ENCODE measurements around the gene KRTCAP3. TPM values are rescaled to one million over a fixed set of nuclear protein-coding genes. Genes with fewer than 3 reads are reported as not detected.

The KRTCAP3 gene
- total RNA-seq, 1 donor from 2014 or later, result not detected

DNA sequence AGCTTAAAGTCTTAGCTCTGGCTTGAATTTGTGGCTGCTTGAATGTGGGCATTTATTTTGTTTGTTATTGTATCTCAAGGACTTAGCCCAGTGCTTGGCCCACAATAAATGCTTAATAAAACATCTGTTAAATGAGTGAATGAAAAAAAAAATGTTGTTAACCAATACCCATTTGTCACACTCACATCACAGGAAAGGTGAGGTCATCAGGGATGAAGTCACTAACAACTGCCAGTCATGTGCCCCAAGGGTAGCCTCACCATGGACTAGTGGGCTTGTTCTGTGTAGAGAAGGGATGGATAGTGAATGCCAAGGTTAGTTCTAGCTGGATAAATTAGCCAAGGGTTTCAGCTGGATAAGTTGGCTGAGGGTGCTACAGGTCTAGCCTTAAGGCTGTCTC, 10.8 kb upstream of the KRTCAP3 start:
- DNase-seq (no peak), ATAC-seq (no peak)
- intact Hi-C loops (cut with micrococcal nuclease), result no loop called here

DNA sequence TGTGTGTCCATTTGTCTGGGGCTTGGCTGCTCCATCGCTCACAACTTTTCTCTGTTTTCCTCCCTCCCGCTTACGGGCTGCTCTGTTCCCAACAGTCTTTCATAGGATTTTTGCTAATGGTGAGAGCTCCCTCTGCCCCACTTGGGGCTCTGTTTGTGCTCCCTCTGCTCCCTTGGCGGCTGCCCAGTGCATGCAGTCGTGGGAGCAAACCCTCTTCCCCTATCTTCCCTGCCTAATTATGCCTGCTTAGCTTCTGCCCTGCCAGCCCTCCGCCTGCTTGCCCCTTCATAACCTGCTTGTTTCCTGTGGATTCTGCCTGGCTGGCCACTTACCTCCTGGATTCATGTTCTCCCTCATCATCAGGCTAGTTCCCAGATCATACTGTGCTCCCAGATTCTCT, 6.6 kb upstream of the KRTCAP3 start:
- intact Hi-C loops (cut with micrococcal nuclease), result no loop called here
- ATAC-seq, result no peak
- DNase-seq, result no peak

DNA sequence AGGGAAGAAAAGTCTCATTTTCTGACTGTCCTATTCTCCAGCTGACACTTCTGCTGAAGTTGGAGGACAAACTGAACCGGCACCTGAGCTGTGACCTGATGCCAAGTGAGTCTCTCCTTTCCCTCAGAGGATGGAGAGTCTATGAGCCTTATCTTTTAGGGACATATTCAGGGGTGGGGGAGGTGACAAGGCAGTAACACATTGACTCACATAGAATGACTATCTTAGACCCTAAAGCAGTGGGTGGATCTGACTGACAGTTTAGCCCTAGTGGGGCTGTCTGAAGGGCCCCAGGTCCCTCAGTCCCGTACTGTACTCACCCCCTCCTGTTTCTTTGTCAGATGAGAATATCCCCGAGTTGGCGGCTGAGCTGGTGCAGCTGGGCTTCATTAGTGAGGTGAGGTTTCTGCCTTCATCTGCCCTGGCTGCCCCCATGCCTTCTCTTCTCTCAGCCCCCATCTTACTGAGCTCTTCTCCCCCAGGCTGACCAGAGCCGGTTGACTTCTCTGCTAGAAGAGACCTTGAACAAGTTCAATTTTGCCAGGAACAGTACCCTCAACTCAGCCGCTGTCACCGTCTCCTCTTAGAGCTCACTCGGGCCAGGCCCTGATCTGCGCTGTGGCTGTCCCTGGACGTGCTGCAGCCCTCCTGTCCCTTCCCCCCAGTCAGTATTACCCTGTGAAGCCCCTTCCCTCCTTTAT, 805 bp upstream of the KRTCAP3 start:
- intact Hi-C loops (cut with micrococcal nuclease), result no loop called here
- peak; percentile 13 for ATAC-seq
- DNase-seq, result no peak

DNA sequence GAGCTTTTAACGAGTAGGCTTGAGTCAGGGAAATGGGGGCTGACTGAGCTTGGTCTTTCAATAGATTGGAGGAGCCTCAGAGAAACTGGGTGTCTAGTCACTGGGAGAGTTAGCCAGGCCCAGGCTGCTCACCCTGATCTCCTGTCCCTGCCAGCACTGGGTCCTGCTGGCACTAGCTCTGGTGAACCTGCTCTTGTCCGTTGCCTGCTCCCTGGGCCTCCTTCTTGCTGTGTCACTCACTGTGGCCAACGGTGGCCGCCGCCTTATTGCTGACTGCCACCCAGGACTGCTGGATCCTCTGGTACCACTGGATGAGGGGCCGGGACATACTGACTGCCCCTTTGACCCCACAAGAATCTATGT, 720 bp downstream of the KRTCAP3 start:
- ATAC-seq (peak; percentile 28), DNase-seq (no peak)
- intact Hi-C loops (cut with micrococcal nuclease), result no loop called here

DNA sequence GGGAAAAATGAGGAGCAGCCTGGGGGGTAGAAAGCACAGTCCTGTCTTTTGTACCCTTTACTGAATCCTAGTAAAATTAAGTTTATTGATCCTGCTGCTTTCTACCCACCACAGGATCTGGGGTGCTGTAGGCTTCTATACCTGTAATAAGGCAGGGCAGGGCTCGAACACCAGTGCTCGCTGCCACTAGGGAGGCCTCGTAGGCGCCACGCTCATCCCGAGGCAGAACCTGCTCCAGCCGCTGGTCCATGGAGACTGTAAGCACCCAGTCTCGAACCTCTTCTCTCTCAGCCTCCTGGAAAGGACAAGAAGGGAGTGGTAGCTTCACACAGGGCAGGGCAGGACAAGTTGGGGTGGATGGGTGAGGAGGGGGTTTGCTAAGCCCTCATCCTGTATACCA, 3.0 kb downstream of the KRTCAP3 start:
- intact Hi-C loops (cut with micrococcal nuclease), result no loop called here
- ATAC-seq (no peak), DNase-seq (no peak)

DNA sequence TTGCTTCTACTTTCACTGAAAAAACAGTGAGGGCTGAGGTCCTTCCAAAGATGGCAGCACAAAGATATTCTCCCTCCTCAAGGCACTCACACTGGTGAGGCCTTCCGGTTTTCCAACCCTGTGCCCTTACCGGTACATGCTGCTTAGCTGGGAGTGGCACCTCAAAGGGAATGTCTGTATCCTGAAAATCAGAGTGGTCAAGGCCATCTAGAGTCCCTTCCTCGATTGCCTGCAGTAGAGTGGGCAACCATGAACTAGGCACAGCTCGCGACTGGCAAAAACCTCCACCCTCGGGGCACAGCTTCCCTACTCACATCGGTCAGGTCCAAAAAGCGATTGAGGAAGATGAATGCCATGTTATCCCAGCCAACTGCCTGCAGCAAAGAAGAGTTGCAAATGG, 3.4 kb downstream of the KRTCAP3 start:
- DNase-seq, result no peak
- no peak for ATAC-seq
- intact Hi-C loops (cut with micrococcal nuclease), result no loop called here

DNA sequence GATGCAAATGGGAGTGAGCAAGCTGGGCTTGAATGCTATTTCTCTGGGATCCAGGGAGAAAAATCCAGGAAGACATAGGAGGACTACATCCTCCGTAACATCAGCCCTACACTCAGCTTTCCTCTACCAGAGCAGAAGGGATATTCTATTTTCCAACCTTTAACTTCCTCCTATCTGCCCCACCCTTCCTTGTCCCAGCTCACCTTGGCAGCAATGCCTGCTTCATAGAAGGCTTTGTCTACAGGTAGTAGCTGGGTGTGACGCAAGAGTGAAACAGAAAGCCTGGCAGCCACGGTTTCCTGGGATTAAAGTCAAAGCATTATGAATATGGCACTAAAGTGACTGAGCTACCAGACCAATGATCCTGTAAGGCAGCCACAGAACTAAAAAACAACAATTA, 3.9 kb downstream of the KRTCAP3 start:
- DNase-seq (no peak), ATAC-seq (no peak)
- intact Hi-C loops (cut with micrococcal nuclease), result no loop called here

DNA sequence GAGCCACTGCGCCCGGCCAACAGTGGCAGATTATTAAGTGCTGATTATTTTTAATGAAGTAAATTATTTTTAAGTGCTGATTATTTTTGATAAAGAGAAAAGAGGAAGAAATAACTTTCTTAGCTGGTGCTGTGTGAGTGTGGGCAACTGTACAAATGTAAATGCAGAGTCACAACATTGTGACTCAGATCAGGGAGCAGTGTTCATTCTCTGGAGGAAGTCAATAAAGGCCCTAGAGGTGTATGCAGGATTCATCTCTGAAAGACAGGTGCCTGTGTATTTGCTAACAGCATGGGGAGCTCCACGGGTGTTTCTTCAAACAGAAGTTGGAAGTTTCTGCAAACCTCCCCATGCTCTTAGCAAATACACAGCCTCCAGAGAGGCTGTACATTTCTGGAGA, 6.2 kb downstream of the KRTCAP3 start:
- DNase-seq (no peak), ATAC-seq (no peak)
- intact Hi-C loops (cut with micrococcal nuclease), result no loop called here

DNA sequence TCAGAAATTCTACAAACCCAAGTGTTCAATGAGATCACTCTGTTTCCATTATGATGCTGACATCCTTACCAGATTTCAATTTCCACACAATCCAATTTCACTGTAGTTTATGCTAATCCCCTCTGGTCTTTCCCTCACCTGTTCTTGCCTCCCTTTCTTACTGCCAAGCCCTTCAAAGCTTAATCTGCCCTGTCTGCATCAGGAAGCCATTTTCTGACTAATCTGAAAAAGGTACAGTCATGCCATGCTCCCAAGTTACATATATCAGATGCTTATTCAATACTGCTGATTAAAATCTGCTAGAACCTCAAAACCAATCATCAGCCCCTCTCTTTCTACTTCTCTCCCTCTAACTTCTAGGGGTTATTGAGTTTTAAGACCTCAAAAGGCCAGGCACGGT, 8.9 kb downstream of the KRTCAP3 start:
- no peak for DNase-seq
- ATAC-seq, result no peak
- intact Hi-C loops (cut with micrococcal nuclease), result no loop called here

DNA sequence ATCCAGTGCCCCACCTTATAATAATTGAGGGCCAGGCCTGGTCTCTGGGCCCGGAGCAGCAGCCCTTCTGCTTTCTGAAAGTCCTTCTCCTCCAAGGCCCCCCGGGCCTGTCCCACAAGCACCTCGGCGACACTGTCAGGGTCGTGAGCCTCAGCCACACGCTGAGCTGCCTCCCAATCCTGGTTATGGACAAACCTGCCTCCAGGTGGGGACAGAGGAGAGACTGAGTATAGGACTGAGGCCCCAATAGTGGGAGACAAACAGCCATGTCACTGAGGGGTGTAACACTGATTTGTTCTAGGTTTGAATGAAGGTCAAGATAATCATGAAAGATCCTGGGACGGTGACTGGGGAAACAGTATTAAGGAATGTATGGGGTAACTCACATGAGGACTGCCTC, 11.8 kb downstream of the KRTCAP3 start:
- ATAC-seq (no peak), DNase-seq (no peak)
- intact Hi-C loops (cut with micrococcal nuclease), result no loop called here

DNA sequence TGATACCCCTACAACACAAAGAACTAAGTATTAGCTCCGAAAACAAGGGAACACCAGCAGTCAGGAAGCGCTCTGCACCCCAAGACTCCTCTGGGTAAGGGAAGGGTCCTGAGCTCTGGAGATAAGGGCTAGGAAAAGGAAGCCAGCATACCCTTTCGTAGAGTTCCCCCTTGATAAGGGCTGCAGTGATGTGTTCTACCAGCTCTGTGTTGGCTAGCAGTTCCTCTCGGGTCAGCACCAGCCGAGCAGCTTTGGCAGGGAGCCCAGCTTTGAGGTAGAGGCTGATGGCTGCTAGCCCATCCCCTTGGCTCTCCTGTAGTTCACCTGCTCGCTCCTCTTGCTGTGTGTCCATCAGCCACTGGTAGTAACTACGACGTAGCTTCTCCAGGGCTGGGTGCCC, 18.9 kb downstream of the KRTCAP3 start:
- intact Hi-C loops (cut with micrococcal nuclease), result no loop called here
- DNase-seq (peak; percentile 74), ATAC-seq (peak; percentile 90)

DNA sequence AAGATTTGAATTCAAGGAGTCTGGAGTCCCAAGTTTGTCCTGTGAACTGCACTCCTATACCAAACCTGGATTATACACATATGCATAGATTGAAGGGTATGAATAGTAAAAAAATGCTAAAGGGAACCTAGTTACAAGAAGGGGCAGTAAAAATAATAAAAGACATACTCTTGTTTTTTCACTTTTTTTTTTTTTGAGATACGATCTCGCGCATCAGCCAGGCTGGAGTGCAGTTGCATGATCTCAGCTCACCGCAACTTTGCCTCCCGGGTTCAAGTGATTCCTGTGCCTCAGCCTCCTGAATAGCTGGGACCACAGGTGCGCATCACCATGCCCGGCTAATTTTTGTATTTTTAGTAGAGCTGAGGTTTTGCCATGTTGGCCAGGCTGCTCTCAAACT, 22.3 kb downstream of the KRTCAP3 start:
- no peak for ATAC-seq
- intact Hi-C loops (cut with micrococcal nuclease), result no loop called here
- no peak for DNase-seq

DNA sequence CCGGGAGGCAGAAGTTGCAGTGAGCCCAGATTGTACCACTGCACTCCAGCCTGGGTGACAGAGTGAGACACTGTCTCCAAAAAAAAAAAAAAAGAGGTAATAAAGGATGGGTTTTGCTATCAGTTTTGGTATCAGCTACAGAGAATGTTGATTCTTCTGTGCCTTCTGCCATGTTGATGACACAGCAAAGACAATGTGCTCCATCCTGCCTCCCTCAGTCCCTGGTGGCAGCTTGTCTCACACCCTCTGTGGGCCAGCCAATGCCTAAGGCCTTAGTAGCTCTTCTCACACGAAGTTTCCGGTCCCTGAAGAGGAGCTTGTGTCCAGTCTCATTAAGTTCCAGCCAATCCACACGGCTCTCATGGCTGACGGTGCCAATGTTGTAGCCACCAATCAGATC, 29.8 kb downstream of the KRTCAP3 start:
- intact Hi-C loops (cut with micrococcal nuclease), result no loop called here
- ATAC-seq (no peak), DNase-seq (no peak)

DNA sequence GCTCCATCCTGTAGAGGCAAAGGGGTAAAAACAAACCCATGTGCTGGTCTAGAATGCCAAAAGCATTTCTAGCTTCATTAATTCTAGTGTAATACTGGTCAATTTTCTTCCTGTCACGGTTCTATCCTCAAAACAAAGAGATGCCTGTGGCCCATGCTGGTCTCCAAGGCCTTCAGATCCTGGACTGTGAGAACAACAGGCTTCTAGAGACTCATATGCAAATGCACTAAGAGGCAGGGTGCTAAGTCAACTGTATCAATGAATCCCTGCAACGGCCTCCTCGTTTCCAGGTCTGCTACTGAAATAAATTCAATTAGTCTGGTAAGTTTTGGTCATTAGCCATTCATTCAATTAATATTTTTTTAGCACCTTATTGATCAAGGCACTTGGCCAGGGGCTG, 43.3 kb downstream of the KRTCAP3 start:
- intact Hi-C loops (cut with micrococcal nuclease), result no loop called here
- ATAC-seq (no peak), DNase-seq (no peak)

DNA sequence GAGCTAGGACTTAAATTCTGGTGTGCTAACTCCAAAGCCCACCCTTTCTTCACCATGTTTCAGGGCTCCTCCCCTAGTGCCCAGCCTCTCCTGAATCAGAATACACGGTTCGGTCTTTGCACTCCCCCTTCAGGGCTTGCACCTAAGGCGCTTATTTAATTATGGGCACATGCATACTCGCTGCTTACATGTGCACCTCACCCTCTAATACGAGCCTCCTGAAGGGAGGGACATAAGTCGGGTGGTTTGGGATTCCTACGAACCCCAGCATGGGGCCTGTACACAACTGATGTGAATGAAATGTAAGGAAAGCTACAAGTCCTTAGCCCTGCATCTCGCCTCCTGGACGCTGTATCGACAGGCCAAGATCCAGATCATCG, 46.9 kb downstream of the KRTCAP3 start:
- ATAC-seq, result peak; percentile 31
- no peak for DNase-seq
- intact Hi-C loops (cut with micrococcal nuclease), result no loop called here

DNA sequence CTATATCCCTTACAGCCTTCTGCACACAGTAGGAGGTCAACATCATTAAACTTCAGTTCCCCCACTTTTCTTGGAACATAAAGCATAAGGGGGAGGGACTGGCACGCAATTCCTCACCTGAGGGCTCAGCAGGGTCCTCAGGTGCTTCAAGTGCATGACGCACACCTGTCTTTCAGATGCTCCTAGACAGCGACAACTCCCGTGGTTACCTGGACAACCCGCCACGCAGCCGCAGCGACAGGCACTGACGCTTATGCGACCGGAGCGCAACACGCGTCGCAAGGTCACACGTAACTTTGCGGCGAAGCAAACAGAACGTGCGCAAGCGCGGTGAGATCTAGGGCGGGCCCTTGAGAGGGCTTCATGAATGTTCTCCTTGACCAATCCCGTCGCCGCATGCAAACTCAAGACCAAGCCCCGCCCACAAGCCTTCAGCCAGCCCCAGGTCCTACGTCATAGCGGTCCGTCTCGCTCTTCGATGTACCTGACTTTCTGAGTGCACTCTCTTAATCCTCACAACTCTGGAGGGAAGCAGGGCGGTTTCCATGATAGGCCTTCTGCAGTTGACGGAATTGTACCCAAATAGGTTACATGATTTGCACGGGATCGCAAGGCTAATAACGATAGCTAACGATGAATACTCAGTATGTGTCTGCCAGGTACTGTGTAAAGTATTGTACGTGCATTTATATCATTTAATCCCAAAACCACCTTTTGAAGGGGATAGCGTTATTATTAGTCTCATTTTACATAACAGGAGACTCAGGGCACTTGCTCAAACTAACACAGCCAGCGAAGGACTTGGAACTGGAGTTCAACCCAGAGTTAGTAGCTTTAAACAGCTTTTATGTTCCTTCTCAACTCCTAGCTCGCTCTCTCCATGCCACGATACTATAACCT, 47.6 kb downstream of the KRTCAP3 start, which contains the start of gene IFT172:
Gene IFT172 (minus strand): TSS at position 246 of the 900 bp plus-strand sequence. CDS start 90 bp downstream, at position 156.
- intact Hi-C loops (cut with micrococcal nuclease), result no loop called here
- peak; percentile 99 for ATAC-seq
- DNase-seq, result peak; percentile 99

DNA sequence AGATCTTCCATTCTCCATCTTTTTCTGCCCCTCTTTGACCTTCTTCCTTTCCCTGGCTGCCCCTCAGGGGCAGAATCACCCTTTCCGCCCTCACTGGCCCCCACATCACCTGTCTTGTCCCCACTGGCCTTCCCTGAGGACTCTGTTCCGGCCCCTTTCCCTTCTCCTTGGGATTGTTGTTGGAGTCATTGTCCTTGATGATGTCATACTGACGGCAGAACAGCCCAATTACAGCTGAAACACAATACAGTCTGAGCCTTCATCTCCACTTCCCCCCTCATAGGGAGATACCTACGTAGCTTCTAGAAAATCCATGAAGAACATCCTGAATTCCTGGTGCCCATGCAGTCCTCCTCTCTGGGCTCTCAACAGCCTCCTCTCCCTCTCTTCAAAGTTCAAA, 50.4 kb downstream of the KRTCAP3 start:
- intact Hi-C loops (cut with micrococcal nuclease), result no loop called here

DNA sequence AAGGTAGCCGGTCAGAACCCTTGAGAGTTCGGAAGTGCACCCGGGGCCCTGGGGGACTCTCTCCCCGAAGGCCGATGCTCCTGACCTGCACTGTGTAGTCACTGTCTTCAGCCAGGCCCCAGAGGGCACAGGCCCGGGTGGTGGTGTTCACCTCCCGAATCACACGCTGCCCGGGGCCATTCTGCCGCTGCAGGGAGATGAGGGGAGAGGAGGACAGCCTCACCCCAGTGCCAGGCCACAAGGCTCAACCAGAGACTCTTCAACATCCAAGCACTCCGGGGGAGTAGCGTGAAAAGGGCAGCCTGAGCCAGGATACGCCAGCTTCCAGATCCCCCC, 51.7 kb downstream of the KRTCAP3 start:
- ATAC-seq (no peak), DNase-seq (no peak)
- intact Hi-C loops (cut with micrococcal nuclease), result no loop called here

More for the DNA sequence above, 50.4 kb downstream of the KRTCAP3 start:
- ATAC-seq (no peak), DNase-seq (no peak)

Data from left ventricle myocardium superior (tissue), 1 donor.